ENCODE measurements around the gene CNR1.
"Not testable (repeated sequence)": the region's sequence is repeated elsewhere in the genome, so short reads cannot be mapped to it uniquely, and the experiment has no call there.

Gene CNR1

DNA sequence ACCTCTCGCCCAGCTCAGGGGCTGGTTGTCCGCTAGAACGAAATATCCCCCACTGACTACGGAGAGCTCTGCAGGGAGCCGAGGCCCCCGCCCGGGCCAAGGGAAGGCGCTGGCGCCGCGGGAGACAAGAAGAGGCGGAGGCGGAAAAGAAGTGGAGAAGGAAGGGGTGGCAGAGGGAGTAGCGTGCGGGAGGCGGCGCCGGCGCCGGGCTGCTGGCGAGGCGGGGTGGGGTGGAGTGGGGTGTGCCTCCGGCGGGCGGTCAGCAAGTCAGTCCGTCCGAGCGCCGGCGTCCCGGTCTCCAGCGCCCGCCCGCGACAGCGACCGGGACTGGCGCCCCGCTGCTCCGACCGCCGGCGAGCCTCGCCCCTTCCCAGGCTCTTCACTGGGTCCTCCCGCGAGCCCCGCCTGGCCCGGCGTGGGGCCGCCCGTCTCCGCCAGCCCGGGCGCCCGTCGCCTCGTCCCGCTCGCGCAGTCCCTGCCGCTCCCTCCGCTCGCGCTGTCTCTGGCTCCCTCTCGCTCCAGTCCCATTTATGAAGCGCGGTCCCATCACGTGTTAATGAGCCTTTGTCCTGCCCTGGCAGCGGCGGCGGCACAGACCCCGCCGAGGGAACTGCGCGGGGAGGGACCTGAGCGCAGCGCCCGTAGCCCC, at the start of gene CNR1:
Gene CNR1 (minus strand): TSS at position 504 of the 649 bp plus-strand sequence. CDS start 21,073 bp downstream, outside the sequence.
- no peak within 1 kb of the TSS for H3K27ac Mint-ChIP-seq
- peaks cover 17% of the 10 kb centered on the region for H3K4me1 Mint-ChIP-seq
- no peak for DNase-seq (ENCODE audit: low spot score in 2 of 2)
- peak within 1 kb of the TSS; percentile 67 for H3K4me3 Mint-ChIP-seq
- ATAC-seq = peak; percentile 59
- H3K9me3 Mint-ChIP-seq = no peaks in the 10 kb centered on the region
- H3K36me3 Mint-ChIP-seq = no peaks in the 10 kb centered on the region

- no peaks in the 10 kb centered on the region for H3K4me1 Mint-ChIP-seq
- no peaks in the 10 kb centered on the region for H3K36me3 Mint-ChIP-seq
- no peak overlapping the region for H3K27ac Mint-ChIP-seq
- no peaks in the 10 kb centered on the region for H3K9me3 Mint-ChIP-seq
- H3K4me3 Mint-ChIP-seq = no peak overlapping the region
- no peak for ATAC-seq
- DNase-seq (ENCODE audit: low spot score in 2 of 2) = no peak
Observed at GRCh38 chr6:88211446-88211845, 45.3 kb upstream of the CNR1 start.

DNA sequence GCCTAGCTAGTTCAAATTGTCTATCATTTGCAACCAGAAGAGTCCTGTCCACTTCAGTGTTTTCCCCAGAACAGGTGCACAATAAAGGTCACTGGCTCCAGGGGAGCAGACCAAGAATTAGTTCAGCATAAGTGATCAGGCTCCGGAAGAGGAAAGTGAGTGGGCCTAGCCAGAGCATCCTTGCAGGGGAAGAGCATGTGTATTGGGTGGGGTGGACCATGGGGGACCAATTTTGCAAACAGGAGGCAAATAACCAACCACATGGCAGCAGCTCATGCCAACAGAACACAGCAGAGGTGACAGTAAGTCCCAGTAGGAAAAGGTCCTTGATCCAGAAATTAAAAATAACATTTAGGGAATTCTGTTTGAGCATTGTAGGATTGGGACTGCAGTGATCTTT, 43.2 kb upstream of the CNR1 start:
- no peak for ATAC-seq
- DNase-seq (ENCODE audit: low spot score in 2 of 2) = no peak
- H3K4me1 Mint-ChIP-seq = no peaks in the 10 kb centered on the region
- no peak overlapping the region for H3K27ac Mint-ChIP-seq
- no peak overlapping the region for H3K4me3 Mint-ChIP-seq
- peaks cover 3% of the 10 kb centered on the region for H3K9me3 Mint-ChIP-seq
- no peaks in the 10 kb centered on the region for H3K36me3 Mint-ChIP-seq

DNA sequence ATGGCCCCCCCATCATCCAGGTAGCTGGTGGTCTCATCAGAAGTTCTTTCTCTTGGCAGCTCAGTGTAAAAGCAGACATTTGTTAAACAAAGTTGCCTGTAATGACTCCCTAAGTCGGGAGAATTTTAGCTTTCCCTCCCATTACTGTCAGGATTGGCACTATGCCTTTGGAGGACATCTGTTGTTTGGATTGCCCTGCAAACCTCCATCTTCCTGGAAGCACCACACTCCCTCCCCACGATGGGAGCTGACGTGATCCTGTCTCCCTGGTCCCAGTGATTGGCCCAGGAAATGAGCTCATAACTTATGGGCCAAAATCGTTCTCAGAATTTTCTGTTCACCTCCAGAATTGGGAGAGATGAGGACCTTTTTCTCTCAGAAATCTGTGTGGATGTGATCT, 42.6 kb upstream of the CNR1 start:
- Mint-ChIP-seq H3K36me3 (no peaks in the 10 kb centered on the region), H3K4me3 (no peak overlapping the region), H3K27ac (no peak overlapping the region), H3K9me3 (peaks cover 3% of the 10 kb centered on the region), H3K4me1 (no peaks in the 10 kb centered on the region)
- no peak for DNase-seq (ENCODE audit: low spot score in 2 of 2)
- ATAC-seq = no peak

DNA sequence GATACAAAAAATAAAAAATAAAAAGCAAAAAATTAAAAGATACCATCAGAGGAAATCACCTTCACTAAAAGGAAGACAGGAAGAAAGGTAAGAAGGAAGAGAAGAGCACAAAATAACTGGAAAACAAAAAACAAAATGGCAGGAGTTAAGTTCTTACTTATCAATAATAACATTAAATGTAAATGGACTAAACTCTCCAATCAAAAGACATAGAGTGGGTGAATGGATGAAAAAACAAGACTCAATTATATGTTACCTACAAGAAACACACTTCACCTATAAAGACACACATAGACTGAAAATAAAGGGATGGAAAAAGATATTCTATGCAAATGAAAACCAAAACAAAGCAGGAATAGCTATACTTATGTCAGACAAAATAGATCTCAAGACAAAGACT, 35.6 kb upstream of the CNR1 start:
- H3K4me3 Mint-ChIP-seq; H3K4me1 Mint-ChIP-seq; DNase-seq (ENCODE audit: low spot score in 2 of 2); H3K36me3 Mint-ChIP-seq; ATAC-seq; H3K27ac Mint-ChIP-seq: not testable (repeated sequence)
- H3K9me3 Mint-ChIP-seq = peaks cover 12% of the 10 kb centered on the region

DNA sequence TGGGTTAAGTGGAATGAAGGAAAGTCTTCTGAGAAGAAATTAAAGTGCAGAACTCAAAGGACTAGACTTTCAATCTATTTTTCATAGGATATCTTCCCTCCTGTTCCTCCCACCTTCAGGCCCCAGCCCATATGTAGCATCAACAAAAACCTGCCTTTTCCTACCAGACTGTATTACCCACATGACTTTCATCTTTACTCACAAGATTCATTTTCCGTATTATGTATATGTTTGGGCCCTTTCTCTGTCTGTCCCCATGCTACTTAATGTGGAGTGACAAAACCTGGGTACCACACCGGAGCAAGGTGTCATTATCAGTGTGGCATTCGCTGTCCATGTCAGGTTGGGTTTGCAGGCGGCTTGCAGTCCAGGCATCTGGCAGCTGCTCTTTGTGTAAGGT, 18.8 kb upstream of the CNR1 start:
- H3K9me3 Mint-ChIP-seq = no peaks in the 10 kb centered on the region
- no peak for ATAC-seq

GRCh38 chr6:88183471-88183870, 17.3 kb upstream of the CNR1 start:
- no peak overlapping the region for H3K27ac Mint-ChIP-seq
- H3K9me3 Mint-ChIP-seq = no peaks in the 10 kb centered on the region
- ATAC-seq (no peak), DNase-seq (ENCODE audit: low spot score in 2 of 2) (no peak)
- no peak overlapping the region for H3K4me3 Mint-ChIP-seq
- H3K36me3 Mint-ChIP-seq = no peaks in the 10 kb centered on the region
- H3K4me1 Mint-ChIP-seq = no peaks in the 10 kb centered on the region

More for the DNA sequence above, 18.8 kb upstream of the CNR1 start:
- DNase-seq (ENCODE audit: low spot score in 2 of 2) = no peak
- H3K27ac Mint-ChIP-seq = no peak overlapping the region
- H3K36me3 Mint-ChIP-seq = no peaks in the 10 kb centered on the region
- H3K4me3 Mint-ChIP-seq = no peak overlapping the region
- H3K4me1 Mint-ChIP-seq = no peaks in the 10 kb centered on the region

DNA sequence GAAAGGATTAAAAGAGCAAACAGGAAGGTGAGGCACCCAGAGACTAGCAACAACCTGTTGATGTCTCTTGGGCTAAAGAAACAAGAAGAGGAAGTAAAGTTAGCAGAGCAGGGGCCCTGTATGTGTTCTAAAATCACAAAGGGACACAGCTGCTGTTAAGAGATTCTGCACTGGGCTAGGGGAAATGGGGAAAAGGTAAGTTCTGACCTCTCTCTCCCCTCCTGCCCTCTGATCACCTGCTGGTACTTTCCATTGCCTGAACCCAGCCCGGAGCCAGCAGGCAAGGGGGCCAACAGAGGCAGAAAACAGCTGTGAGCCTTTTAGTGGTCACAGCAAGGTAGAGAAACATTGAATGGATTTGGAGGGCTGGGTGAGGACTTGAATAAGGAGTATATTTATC, 13.5 kb upstream of the CNR1 start:
- H3K9me3 Mint-ChIP-seq = no peaks in the 10 kb centered on the region
- DNase-seq (ENCODE audit: low spot score in 2 of 2) = no peak
- H3K36me3 Mint-ChIP-seq = no peaks in the 10 kb centered on the region
- no peaks in the 10 kb centered on the region for H3K4me1 Mint-ChIP-seq
- no peak overlapping the region for H3K4me3 Mint-ChIP-seq
- no peak for ATAC-seq
- no peak overlapping the region for H3K27ac Mint-ChIP-seq

DNA sequence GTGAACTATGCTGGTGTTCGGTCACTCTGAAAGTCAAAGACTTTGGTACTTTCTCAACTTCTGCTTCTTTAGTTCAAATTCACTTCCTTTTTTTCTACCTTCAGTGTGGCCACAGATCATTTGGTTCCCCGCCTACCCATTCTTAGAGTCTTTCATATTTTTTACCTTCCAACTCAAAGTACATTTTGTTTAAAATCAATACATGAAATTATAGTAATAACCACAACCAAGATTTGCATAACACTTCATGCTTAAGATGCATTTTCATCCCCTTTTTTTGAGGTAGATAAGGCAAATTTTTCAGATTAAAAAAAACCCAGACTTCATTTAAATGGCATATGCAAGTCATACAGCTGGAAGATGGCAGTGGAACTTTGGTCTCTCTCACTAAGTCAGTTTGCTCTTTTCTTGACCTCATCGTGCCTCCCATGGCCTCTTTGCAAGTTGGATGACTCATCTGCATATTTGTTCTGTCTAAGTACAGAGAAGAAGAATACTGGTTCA, 11.9 kb upstream of the CNR1 start:
- H3K27ac Mint-ChIP-seq = no peak overlapping the region
- no peaks in the 10 kb centered on the region for H3K36me3 Mint-ChIP-seq
- no peak overlapping the region for H3K4me3 Mint-ChIP-seq
- no peaks in the 10 kb centered on the region for H3K9me3 Mint-ChIP-seq
- H3K4me1 Mint-ChIP-seq = no peaks in the 10 kb centered on the region
- no peak for DNase-seq (ENCODE audit: low spot score in 2 of 2)
- no peak for ATAC-seq

DNA sequence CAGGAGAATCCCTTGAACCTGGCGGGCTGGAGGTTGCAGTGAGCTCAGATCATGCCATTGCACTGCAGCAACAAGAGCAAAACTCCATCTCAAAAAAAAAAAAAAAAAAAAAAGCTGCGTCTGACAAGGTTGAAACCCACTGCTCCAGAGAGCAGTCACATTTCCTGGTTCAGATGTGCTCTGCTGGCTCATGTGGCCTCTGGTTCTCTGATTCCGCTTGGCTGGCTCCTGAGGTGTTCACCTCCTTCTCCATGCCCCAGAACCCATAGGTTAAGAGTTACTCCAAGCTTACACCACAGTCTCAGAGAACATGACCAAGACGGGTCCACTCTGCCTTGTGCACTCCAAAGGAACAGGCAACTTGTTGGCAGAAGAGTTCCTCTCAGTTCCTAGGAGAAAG, 8.8 kb upstream of the CNR1 start:
- Mint-ChIP-seq H3K4me3 (no peak overlapping the region), H3K36me3 (no peaks in the 10 kb centered on the region), H3K9me3 (no peaks in the 10 kb centered on the region), H3K27ac (no peak overlapping the region), H3K4me1 (no peaks in the 10 kb centered on the region)
- DNase-seq (ENCODE audit: low spot score in 2 of 2) = no peak
- no peak for ATAC-seq

GRCh38 chr6:88171312-88171711, 5.2 kb upstream of the CNR1 start:
- H3K9me3 Mint-ChIP-seq = no peaks in the 10 kb centered on the region
- H3K4me1 Mint-ChIP-seq = peaks cover 11% of the 10 kb centered on the region
- no peaks in the 10 kb centered on the region for H3K36me3 Mint-ChIP-seq
- H3K4me3 Mint-ChIP-seq = no peak overlapping the region
- no peak for ATAC-seq
- no peak overlapping the region for H3K27ac Mint-ChIP-seq
- no peak for DNase-seq (ENCODE audit: low spot score in 2 of 2)

DNA sequence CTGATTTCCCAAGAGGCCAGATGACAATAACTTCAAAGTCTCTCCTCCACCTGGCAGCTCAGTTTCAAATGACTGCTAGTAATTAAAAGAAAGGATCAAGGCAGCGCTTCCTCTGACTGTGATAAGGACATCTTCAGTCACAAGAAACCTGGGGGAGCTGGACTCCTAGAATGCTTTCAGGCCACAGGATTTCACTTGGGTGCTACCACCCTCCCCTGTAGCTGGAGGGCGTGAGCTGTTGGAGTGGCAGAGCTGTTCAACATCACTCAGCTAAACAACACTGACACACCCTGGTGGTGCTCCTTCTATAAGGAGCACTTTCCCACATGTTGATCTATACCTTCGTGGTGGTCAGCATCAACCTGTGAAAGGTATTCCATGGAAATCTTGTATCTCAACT, 2.2 kb upstream of the CNR1 start:
- peaks cover 17% of the 10 kb centered on the region for H3K4me1 Mint-ChIP-seq
- no peak overlapping the region for H3K4me3 Mint-ChIP-seq
- no peaks in the 10 kb centered on the region for H3K9me3 Mint-ChIP-seq
- no peaks in the 10 kb centered on the region for H3K36me3 Mint-ChIP-seq
- no peak overlapping the region for H3K27ac Mint-ChIP-seq
- ATAC-seq (no peak), DNase-seq (ENCODE audit: low spot score in 2 of 2) (no peak)

DNA sequence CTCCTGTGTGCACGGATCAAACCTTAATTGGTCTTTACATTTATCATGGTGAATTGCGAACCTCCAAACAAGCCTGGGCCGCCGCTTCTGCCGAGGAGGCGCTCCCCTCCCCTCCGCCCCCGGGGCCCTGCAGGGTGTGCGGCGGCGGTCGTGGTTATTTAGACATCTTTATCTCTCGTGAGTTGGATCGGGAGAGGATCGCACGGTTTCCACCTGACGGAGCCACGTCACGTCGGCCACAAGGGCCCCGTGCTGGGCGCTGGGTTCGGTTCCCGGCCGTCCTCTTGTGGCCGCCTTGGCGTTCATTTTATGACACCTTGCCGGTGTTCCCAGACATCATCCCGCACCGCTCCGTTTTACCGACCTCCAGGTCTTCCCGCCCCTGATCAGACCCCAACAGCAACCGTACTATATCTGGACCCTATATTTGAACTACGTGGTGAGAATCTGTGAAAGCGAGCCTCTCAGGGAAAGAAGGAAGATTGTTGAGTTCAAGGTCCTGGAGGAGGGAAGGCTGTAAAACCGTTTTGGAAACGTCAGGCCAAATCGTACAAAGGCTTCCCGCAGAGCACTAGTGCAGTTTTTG, 1.3 kb upstream of the CNR1 start:
- no peak overlapping the region for H3K27ac Mint-ChIP-seq
- H3K4me1 Mint-ChIP-seq = peaks cover 17% of the 10 kb centered on the region
- no peaks in the 10 kb centered on the region for H3K36me3 Mint-ChIP-seq
- H3K9me3 Mint-ChIP-seq = no peaks in the 10 kb centered on the region
- DNase-seq (ENCODE audit: low spot score in 2 of 2) = no peak
- peak overlapping the region; percentile 67 for H3K4me3 Mint-ChIP-seq
- ATAC-seq = peak; percentile 26

- no peak for DNase-seq (ENCODE audit: low spot score in 2 of 2)
- Mint-ChIP-seq H3K9me3 (no peaks in the 10 kb centered on the region), H3K36me3 (no peaks in the 10 kb centered on the region), H3K4me1 (peaks cover 17% of the 10 kb centered on the region), H3K27ac (no peak overlapping the region), H3K4me3 (peak overlapping the region; percentile 67)
- peak; percentile 40 for ATAC-seq
Observed at GRCh38 chr6:88166493-88167351, 575 bp upstream of the CNR1 start.

- Mint-ChIP-seq H3K36me3 (no peaks in the 10 kb centered on the region), H3K9me3 (no peaks in the 10 kb centered on the region), H3K4me3 (peak overlapping the region; percentile 67), H3K4me1 (peaks cover 17% of the 10 kb centered on the region), H3K27ac (no peak overlapping the region)
- no peak for DNase-seq (ENCODE audit: low spot score in 2 of 2)
- ATAC-seq = no peak
Observed at GRCh38 chr6:88165087-88165843, 882 bp downstream of the CNR1 start.
